Kidney (tissue), 14 donors: ENCODE results near the gene ZNF728. TPM values are rescaled to one million over a fixed set of nuclear protein-coding genes. Genes with fewer than 3 reads are reported as not detected.
"Not testable (repeated sequence)": the region's sequence is repeated elsewhere in the genome, so short reads cannot be mapped to it uniquely, and the experiment has no call there.

Experiments used
- DNase-seq, 5 donors: peaks; one replicate each; pipeline ENCODE4 v3.0.0-alpha.2; 2013 to 2020
- FAIRE-seq: peaks from 2 replicates; lab custom pipeline; 2012; peaks lifted over from hg19 to GRCh38; lab: Jason Lieb, UNC
- H3K27ac ChIP-seq, 2 donors: one replicate each; pipeline ENCODE4 v1.7.0; 2013; ENCODE audit warnings: low read depth in 2 of 2, low read length in 2 of 2, inconsistent platforms in 1 of 2
- H3K27me3 ChIP-seq: one replicate; pipeline ENCODE4 v1.7.1; 2013; ENCODE audit warnings: low read length, inconsistent platforms; ENCODE audit not compliant: control insufficient read depth, insufficient read depth
- H3K36me3 ChIP-seq, 3 donors: one replicate each; pipeline versions ENCODE4 v1.7.0 to v1.7.1; 2013; ENCODE audit warnings: low read length in 3 of 3, control low read depth in 1 of 3, inconsistent platforms in 1 of 3; ENCODE audit not compliant: insufficient read depth in 3 of 3, control insufficient read depth in 2 of 3
- H3K4me1 ChIP-seq, 3 donors: one replicate each; pipeline versions ENCODE4 v1.7.0 to v1.7.1; 2013; ENCODE audit warnings: low read length in 3 of 3, inconsistent platforms in 1 of 3, low read depth in 1 of 3; ENCODE audit not compliant: control insufficient read depth in 2 of 3, insufficient read depth in 2 of 3
- H3K4me3 ChIP-seq, 3 donors: one replicate each; pipeline versions ENCODE4 v1.7.0 to v1.8.1; 2013; ENCODE audit warnings: low read length in 3 of 3, control low read depth in 1 of 3, inconsistent platforms in 1 of 3
- H3K9ac ChIP-seq, 3 donors: one replicate each; pipeline versions ENCODE4 v1.7.0 to v1.7.1; 2013; ENCODE audit warnings: low read length in 3 of 3, control low read depth in 1 of 3, inconsistent platforms in 1 of 3
- H3K9me3 ChIP-seq, 3 donors: one replicate each; pipeline versions ENCODE4 v1.7.0 to v1.7.1; 2013; ENCODE audit warnings: low read length in 3 of 3, control low read depth in 1 of 3, inconsistent platforms in 1 of 3; ENCODE audit not compliant: control insufficient read depth in 2 of 3, insufficient read depth in 1 of 3
- CTCF ChIP-seq: IDR thresholded peaks from 3 replicates; pipeline ENCODE4 v1.5.1; 2012; ENCODE audit warnings: mild to moderate bottlenecking, moderate library complexity, borderline replicate concordance; ENCODE audit not compliant: insufficient read depth; ENCODE audit errors: extremely low read depth
- intact Hi-C: fragments of 100-400 bp; cut with DNase I; formaldehyde crosslinking; loops from one replicate; pipeline ENCODE4 v1.11.1; 2022
- polyA plus RNA-seq: library from polyadenylated mRNA; stranded (reverse); fragments of 350-450 nt; fragmentation: Illumina TruSeq; extraction: RNeasy Lipid Tissue Mini Kit (QIAGEN cat#74804); gene quantifications from one replicate; pipeline ENCODE4 v1.2.3, GENCODE V29; 2014; ENCODE audit warnings: low read depth, low replicate concordance; ENCODE audit not compliant: insufficient read depth
- total RNA-seq: library from RNA; stranded (reverse); fragmentation: NEBNext Ultra II Directional; extraction: Animal tissue kit (Norgen Biotek cat#: 25700); gene quantifications from one replicate; pipeline ENCODE4 v1.2.1, GENCODE V29; 2021
- donor health status: control.
- donor health status: control.
- donor health status: control.
- donor health status: control.
- donor health status: control.
- donor health status: DM: yes; HTN: yes; CAD: no.
- donor health status: Normal renal cell carcinoma (clear cell type).

Gene ZNF728
- total and polyA plus RNA-seq, 2 donors from 2014 or later: 1.9 TPM; not detected in 1

GRCh38 chr19:23046743-23047142, 43.8 kb upstream of the ZNF728 start:
- Histone ChIP-seq H3K4me1 (no peaks in the 10 kb centered on the region), H3K9ac (no peak overlapping the region), H3K27ac (no peak overlapping the region), H3K27me3 (no peaks in the 10 kb centered on the region), H3K9me3 (peaks cover 0 to 12% (median 0%) of the 10 kb centered on the region in 3 donors), H3K36me3 (no peaks in the 10 kb centered on the region), H3K4me3 (no peak overlapping the region)
- DNase-seq (no peak), FAIRE-seq (no peak)
- intact Hi-C loops: no loop called here
- TF ChIP-seq CTCF: no peak

- FAIRE-seq (no peak), DNase-seq (no peak)
- no peak overlapping the region for H3K9ac ChIP-seq
- no peaks in the 10 kb centered on the region for H3K9me3 ChIP-seq
- H3K36me3 ChIP-seq: no peaks in the 10 kb centered on the region
- H3K4me3 ChIP-seq: no peak overlapping the region
- TF ChIP-seq CTCF: no peak
- no peaks in the 10 kb centered on the region for H3K4me1 ChIP-seq
- no peak overlapping the region for H3K27ac ChIP-seq
- intact Hi-C loops: no loop called here
- H3K27me3 ChIP-seq: no peaks in the 10 kb centered on the region
Measured at GRCh38 chr19:23033721-23034120, 30.7 kb upstream of the ZNF728 start.

- Histone ChIP-seq H3K4me3 (no peak overlapping the region), H3K9me3 (peaks cover 0 to 5% (median 2%) of the 10 kb centered on the region in 3 donors), H3K4me1 (no peaks in the 10 kb centered on the region), H3K27ac (no peak overlapping the region), H3K9ac (no peak overlapping the region), H3K36me3 (no peaks in the 10 kb centered on the region), H3K27me3 (no peaks in the 10 kb centered on the region)
- no peak for DNase-seq
- intact Hi-C loops: no loop called here
- no peak for TF ChIP-seq CTCF
- no peak for FAIRE-seq
Measured at GRCh38 chr19:23015660-23016059, 12.7 kb upstream of the ZNF728 start.

- H3K27me3 ChIP-seq, H3K4me1 ChIP-seq, H3K4me3 ChIP-seq, DNase-seq, H3K9ac ChIP-seq, FAIRE-seq, H3K36me3 ChIP-seq, H3K27ac ChIP-seq, H3K9me3 ChIP-seq, intact Hi-C loops: not testable (repeated sequence)
Measured at GRCh38 chr19:22994957-22995356, 8.0 kb downstream of the ZNF728 start.
